GM23338 (cell line): Measurements from ENCODE around the gene SERPINB6. TPM values are rescaled to one million over a fixed set of nuclear protein-coding genes. Genes with fewer than 3 reads are reported as not detected.

Experiments used
- ATAC-seq: fragments of 200-7000 bp; cut with Tn5 transposase; 3 replicates; pipeline ENCODE4 v1.9.1; 2020
- DNase-seq: peaks from one replicate; pipeline ENCODE4 v3.0.0-alpha.2; 2015; ENCODE audit warnings: low spot score
- H2AFZ ChIP-seq: fragments of 200-600 bp; sonication (generic); 2 replicates; pipeline ENCODE4 v1.8.0; 2016; ENCODE audit warnings: antibody characterized with exemption, mild to moderate bottlenecking, moderate library complexity
- H3F3A ChIP-seq: fragments of 200-600 bp; sonication (generic); replicated peaks from 2 replicates; pipeline ENCODE4 v1.8.0; 2017; ENCODE audit warnings: antibody characterized with exemption, mixed run types, low read depth
- H3K27ac ChIP-seq: fragments of 200-600 bp; sonication (generic); 2 replicates; pipeline ENCODE4 v1.6.1; 2016; ENCODE audit warnings: low read depth
- H3K27me3 ChIP-seq: fragments of 200-600 bp; sonication (generic); 2 replicates; pipeline ENCODE4 v1.8.0; 2016; ENCODE audit warnings: mild to moderate bottlenecking, mixed run types, moderate library complexity; ENCODE audit not compliant: insufficient read depth
- H3K36me3 ChIP-seq: fragments of 200-600 bp; sonication (generic); 2 replicates; pipeline ENCODE4 v1.8.0; 2016; ENCODE audit warnings: mild to moderate bottlenecking; ENCODE audit not compliant: insufficient read depth
- H3K4me1 ChIP-seq: fragments of 200-600 bp; sonication (generic); 2 replicates; pipeline ENCODE4 v1.8.0; 2016; ENCODE audit warnings: mild to moderate bottlenecking, moderate library complexity; ENCODE audit not compliant: insufficient read depth
- H3K4me2 ChIP-seq: fragments of 200-600 bp; sonication (generic); 2 replicates; pipeline ENCODE4 v1.7.1; 2017; ENCODE audit warnings: mixed run types
- H3K4me3 ChIP-seq: fragments of 200-600 bp; sonication (generic); 2 replicates; pipeline ENCODE4 v1.6.1; 2016; ENCODE audit warnings: mixed run types
- H3K79me2 ChIP-seq: fragments of 200-600 bp; sonication (generic); replicated peaks from 2 replicates; pipeline ENCODE4 v1.8.0; 2017; ENCODE audit warnings: mild to moderate bottlenecking; ENCODE audit not compliant: insufficient read depth
- H3K9me2 ChIP-seq: fragments of 200-600 bp; sonication (generic); 2 replicates; pipeline ENCODE4 v1.8.0; 2017; ENCODE audit not compliant: insufficient read depth
- H4K20me1 ChIP-seq: fragments of 200-600 bp; sonication (generic); replicated peaks from 2 replicates; pipeline ENCODE4 v1.8.0; 2017; ENCODE audit warnings: mild to moderate bottlenecking; ENCODE audit not compliant: insufficient read depth
- H3K27ac Mint-ChIP-seq: 2 replicates; pipeline ENCODE4 v1.8.0; 2020; ENCODE audit warnings: inconsistent platforms, mild to moderate bottlenecking, moderate library complexity, mixed read lengths
- H3K27me3 Mint-ChIP-seq: 3 replicates; pipeline ENCODE4 v1.8.0; 2022; ENCODE audit warnings: low read depth, mild to moderate bottlenecking, moderate library complexity, mixed read lengths, inconsistent platforms; ENCODE audit not compliant: insufficient read depth, poor library complexity
- H3K36me3 Mint-ChIP-seq: 3 replicates; pipeline ENCODE4 v1.8.0; 2021; ENCODE audit warnings: low read depth, mild to moderate bottlenecking, inconsistent platforms, moderate library complexity, mixed read lengths
- H3K4me1 Mint-ChIP-seq: 3 replicates; pipeline ENCODE4 v1.8.0; 2020; ENCODE audit warnings: mild to moderate bottlenecking, inconsistent platforms, mixed read lengths
- H3K4me3 Mint-ChIP-seq: 3 replicates; pipeline ENCODE4 v1.8.0; 2021; ENCODE audit warnings: moderate library complexity, mild to moderate bottlenecking, inconsistent platforms, mixed read lengths
- H3K9me3 Mint-ChIP-seq: 3 replicates; pipeline ENCODE4 v1.8.0; 2020; ENCODE audit warnings: moderate library complexity, mild to moderate bottlenecking, inconsistent platforms, mixed read lengths
- CTCF ChIP-seq, 2 experiments: fragments of 200-600 bp in 1 of 2; sonication (generic) in 1 of 2; conservative IDR thresholded peaks; 2 replicates each; pipeline versions ENCODE4 v1.5.1 to v1.6.1; 2016 to 2017; ENCODE audit warnings: antibody characterized with exemption in 2 of 2, low read depth in 2 of 2, mild to moderate bottlenecking in 2 of 2, moderate library complexity in 1 of 2
- EZH2phosphoT487 ChIP-seq: fragments of 200-600 bp; sonication (generic); IDR thresholded peaks from one replicate; pipeline ENCODE4 v1.8.1; 2018; ENCODE audit warnings: antibody characterized with exemption; ENCODE audit not compliant: unreplicated experiment
- NANOG ChIP-seq: IDR thresholded peaks from 2 replicates; pipeline ENCODE4 v1.6.1; 2016; ENCODE audit warnings: antibody characterized with exemption, borderline replicate concordance
- POLR2AphosphoS5 ChIP-seq: IDR thresholded peaks from 2 replicates; pipeline ENCODE4 v1.6.1; 2016; ENCODE audit warnings: antibody characterized with exemption, low read depth
- STAT1 ChIP-seq: IDR thresholded peaks from one replicate; pipeline ENCODE4 v1.6.1; 2016; ENCODE audit warnings: antibody characterized with exemption; ENCODE audit not compliant: unreplicated experiment
- ZNF331 ChIP-seq: fragments of 250-450 bp; sonication (Bioruptor Pico); IDR thresholded peaks from 2 replicates; pipeline ENCODE4 v1.5.0; 2020; ENCODE audit warnings: low read depth, mild to moderate bottlenecking, moderate library complexity
- polyA plus RNA-seq: library from polyadenylated mRNA; unstranded; fragments of >200 nt; fragmentation: Nextera tagmentation; extraction: Ambion mirVana; gene quantifications from 2 replicates; pipeline ENCODE4 v1.2.1, GENCODE V29; 2016
- total RNA-seq: library from RNA; depleted of rRNA; stranded (reverse); fragments of >200 nt; shearing (Covaris generic); gene quantifications from 2 replicates; pipeline ENCODE4 v1.2.3, GENCODE V29; 2014
- TF ChIP-seq, protein P1 (sequence below): IDR thresholded peaks from one replicate; pipeline ENCODE4 v1.6.1; 2018; ENCODE audit warnings: antibody characterized with exemption; ENCODE audit not compliant: unreplicated experiment

SERPINB6 gene
- total and polyA plus RNA-seq, 2 experiments from 2014 or later = 25.9 to 38.5 TPM

DNA sequence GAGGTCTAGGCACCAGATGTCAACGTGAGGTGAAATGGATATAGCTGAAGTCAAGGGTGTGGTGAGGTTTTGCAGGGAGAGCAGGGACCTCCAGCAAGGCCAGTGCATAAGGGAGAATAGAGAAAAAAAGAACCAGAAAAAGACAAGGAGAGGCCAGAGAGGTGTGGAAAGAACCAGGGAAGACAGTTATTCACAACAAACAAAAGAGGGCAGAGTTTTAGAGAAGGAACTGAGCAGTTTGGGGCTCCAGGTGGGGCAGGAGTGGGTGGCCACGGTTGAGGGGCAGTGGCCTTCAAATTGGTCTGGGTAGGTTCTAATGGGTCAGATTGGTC, 16.7 kb upstream of the SERPINB6 start (continued):
- TF ChIP-seq CTCF (conservative IDR thresholded peaks at IDR 0.05; ENCODE audit: low read depth in 2 of 2) = no peak

GRCh38 chr6:2986722-2987221, 15.4 kb upstream of the SERPINB6 start:
- peaks cover 28% of the 10 kb centered on the region for H3K27me3 Mint-ChIP-seq
- H2AFZ ChIP-seq = no peak overlapping the region
- peaks cover 37% of the 10 kb centered on the region for H3K4me1 ChIP-seq
- no peak for ATAC-seq
- H3K27me3 ChIP-seq = no peaks in the 10 kb centered on the region
- peaks cover 46% of the 10 kb centered on the region for H3K4me1 Mint-ChIP-seq
- peaks cover 9% of the 10 kb centered on the region; the same call in 2 of the 3 replicates for H3K9me3 Mint-ChIP-seq
- H3K36me3 ChIP-seq = no peaks in the 10 kb centered on the region
- no peaks in the 10 kb centered on the region for H4K20me1 ChIP-seq
- H3F3A ChIP-seq = peaks cover 11% of the 10 kb centered on the region; the same call in 1 of the 2 replicates
- H3K9me2 ChIP-seq = no peaks in the 10 kb centered on the region
- H3K36me3 Mint-ChIP-seq = no peaks in the 10 kb centered on the region; the same call in 2 of the 3 replicates
- no peak overlapping the region for H3K27ac Mint-ChIP-seq
- H3K4me3 ChIP-seq = no peak overlapping the region
- no peak for DNase-seq
- H3K27ac ChIP-seq = no peak overlapping the region
- TF ChIP-seq POLR2AphosphoS5 = no peak
- TF ChIP-seq ZNF331 (CRISPR knock-in tag) = no peak
- no peaks in the 10 kb centered on the region for H3K79me2 ChIP-seq
- H3K4me3 Mint-ChIP-seq = no peak overlapping the region; the same call in 2 of the 3 replicates
- H3K4me2 ChIP-seq = no peak overlapping the region

DNA sequence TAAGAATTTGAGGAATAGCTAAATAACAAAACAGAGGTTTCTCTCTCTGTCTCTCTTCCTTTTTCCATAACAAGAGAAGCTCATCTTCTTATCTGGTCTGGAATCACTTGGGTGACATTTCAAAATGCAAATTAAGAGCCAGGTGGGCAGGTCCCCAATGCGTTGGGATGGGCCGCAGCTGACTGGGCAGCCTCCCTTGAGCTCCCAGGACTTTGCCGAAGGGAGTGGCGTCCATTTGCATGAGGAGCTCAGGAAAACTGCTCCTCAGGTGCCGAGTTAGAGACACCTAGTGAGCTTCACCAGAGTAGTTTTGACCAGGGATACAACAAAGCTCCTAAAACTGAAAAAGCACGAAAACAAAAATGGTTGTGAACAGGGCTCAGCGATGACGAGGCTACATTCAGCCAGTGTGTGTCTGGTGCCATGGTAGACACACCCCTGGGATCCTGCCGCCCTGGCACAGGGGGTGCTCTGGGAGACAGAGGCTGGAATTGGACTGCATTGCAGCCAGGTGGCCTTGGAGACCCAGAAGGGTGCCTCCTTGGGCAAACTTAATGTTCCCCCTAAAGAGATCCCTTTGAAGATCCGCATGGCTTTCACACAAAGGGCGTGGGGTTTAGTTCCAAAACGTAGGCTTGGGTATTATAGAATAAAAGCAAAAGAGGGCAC, 13.5 kb upstream of the SERPINB6 start:
- Histone ChIP-seq H3F3A (peaks cover 11% of the 10 kb centered on the region; the same call in 1 of the 2 replicates), H2AFZ (peak overlapping the region; percentile 44; the same call in 1 of the 2 replicates), H3K27me3 (no peaks in the 10 kb centered on the region), H4K20me1 (no peaks in the 10 kb centered on the region), H3K4me3 (no peak overlapping the region), H3K79me2 (no peaks in the 10 kb centered on the region), H3K36me3 (no peaks in the 10 kb centered on the region), H3K27ac (peak overlapping the region; percentile 57), H3K4me1 (peaks cover 26% of the 10 kb centered on the region), H3K9me2 (no peaks in the 10 kb centered on the region), H3K4me2 (peak overlapping the region; percentile 37; the same call in 1 of the 2 replicates)
- Mint-ChIP-seq H3K27ac (peak overlapping the region; percentile 89), H3K27me3 (peaks cover 22% of the 10 kb centered on the region), H3K4me1 (peaks cover 39% of the 10 kb centered on the region), H3K4me3 (no peak overlapping the region), H3K9me3 (peaks cover 9% of the 10 kb centered on the region; the same call in 2 of the 3 replicates), H3K36me3 (no peaks in the 10 kb centered on the region; the same call in 2 of the 3 replicates)
- ATAC-seq (no peak), DNase-seq (peak; percentile 69)
- TF ChIP-seq STAT1 (no peak), ZNF331 (CRISPR knock-in tag) (no peak), EZH2phosphoT487 (no peak), NANOG (no peak)
- TF ChIP-seq, protein P1, sequence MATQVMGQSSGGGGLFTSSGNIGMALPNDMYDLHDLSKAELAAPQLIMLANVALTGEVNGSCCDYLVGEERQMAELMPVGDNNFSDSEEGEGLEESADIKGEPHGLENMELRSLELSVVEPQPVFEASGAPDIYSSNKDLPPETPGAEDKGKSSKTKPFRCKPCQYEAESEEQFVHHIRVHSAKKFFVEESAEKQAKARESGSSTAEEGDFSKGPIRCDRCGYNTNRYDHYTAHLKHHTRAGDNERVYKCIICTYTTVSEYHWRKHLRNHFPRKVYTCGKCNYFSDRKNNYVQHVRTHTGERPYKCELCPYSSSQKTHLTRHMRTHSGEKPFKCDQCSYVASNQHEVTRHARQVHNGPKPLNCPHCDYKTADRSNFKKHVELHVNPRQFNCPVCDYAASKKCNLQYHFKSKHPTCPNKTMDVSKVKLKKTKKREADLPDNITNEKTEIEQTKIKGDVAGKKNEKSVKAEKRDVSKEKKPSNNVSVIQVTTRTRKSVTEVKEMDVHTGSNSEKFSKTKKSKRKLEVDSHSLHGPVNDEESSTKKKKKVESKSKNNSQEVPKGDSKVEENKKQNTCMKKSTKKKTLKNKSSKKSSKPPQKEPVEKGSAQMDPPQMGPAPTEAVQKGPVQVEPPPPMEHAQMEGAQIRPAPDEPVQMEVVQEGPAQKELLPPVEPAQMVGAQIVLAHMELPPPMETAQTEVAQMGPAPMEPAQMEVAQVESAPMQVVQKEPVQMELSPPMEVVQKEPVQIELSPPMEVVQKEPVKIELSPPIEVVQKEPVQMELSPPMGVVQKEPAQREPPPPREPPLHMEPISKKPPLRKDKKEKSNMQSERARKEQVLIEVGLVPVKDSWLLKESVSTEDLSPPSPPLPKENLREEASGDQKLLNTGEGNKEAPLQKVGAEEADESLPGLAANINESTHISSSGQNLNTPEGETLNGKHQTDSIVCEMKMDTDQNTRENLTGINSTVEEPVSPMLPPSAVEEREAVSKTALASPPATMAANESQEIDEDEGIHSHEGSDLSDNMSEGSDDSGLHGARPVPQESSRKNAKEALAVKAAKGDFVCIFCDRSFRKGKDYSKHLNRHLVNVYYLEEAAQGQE = no peak
